Measurements from ENCODE around the gene CREG2. TPM values are rescaled to one million over a fixed set of nuclear protein-coding genes. Genes with fewer than 3 reads are reported as not detected.

The CREG2 gene
- polyA plus RNA-seq, 1 donor from 2014 or later, result 1.2 TPM

DNA sequence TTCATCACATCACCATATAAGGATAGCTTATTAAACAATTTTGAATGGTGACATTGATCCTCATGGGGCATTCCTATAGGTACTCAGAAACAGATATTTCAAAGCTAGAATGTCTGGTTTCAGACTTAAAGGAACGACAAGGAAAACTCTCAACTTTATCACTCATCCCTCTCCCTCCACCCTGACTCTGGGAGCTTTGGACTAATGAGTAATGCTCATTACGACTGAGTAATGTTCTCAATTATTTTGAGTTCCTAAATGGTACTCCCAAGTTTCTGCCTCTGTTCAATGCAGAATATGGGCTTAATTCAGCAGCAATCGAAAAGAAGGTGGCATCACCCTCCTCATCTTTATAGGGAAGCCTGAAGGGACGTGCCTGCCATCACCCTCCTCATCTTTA is 44.2 kb upstream of the CREG2 start:
- H3K9me3 ChIP-seq (ENCODE audit: low read length), result no peaks in the 10 kb centered on the region
- H3K9ac ChIP-seq (ENCODE audit: low read length), result no peak overlapping the region
- H3K27ac ChIP-seq (ENCODE audit: low read length), result no peak overlapping the region
- TF ChIP-seq, protein P1, sequence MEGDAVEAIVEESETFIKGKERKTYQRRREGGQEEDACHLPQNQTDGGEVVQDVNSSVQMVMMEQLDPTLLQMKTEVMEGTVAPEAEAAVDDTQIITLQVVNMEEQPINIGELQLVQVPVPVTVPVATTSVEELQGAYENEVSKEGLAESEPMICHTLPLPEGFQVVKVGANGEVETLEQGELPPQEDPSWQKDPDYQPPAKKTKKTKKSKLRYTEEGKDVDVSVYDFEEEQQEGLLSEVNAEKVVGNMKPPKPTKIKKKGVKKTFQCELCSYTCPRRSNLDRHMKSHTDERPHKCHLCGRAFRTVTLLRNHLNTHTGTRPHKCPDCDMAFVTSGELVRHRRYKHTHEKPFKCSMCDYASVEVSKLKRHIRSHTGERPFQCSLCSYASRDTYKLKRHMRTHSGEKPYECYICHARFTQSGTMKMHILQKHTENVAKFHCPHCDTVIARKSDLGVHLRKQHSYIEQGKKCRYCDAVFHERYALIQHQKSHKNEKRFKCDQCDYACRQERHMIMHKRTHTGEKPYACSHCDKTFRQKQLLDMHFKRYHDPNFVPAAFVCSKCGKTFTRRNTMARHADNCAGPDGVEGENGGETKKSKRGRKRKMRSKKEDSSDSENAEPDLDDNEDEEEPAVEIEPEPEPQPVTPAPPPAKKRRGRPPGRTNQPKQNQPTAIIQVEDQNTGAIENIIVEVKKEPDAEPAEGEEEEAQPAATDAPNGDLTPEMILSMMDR (IDR thresholded peaks at IDR 0.05; ENCODE audit: poor library complexity, severe bottlenecking), result no peak
- TF ChIP-seq MXI1 (conservative IDR thresholded peaks at IDR 0.05; ENCODE audit: poor library complexity, severe bottlenecking) (no peak), EZH2 (IDR thresholded peaks at IDR 0.05; ENCODE audit: borderline replicate concordance, insufficient read depth, low read length, poor library complexity, severe bottlenecking) (no peak), EP300 (conservative IDR thresholded peaks at IDR 0.05; ENCODE audit: poor library complexity, severe bottlenecking) (no peak), TAF1 (IDR thresholded peaks at IDR 0.05; ENCODE audit: low read depth) (no peak), RAD21 (conservative IDR thresholded peaks at IDR 0.05) (no peak)
- TF ChIP-seq, protein P2, sequence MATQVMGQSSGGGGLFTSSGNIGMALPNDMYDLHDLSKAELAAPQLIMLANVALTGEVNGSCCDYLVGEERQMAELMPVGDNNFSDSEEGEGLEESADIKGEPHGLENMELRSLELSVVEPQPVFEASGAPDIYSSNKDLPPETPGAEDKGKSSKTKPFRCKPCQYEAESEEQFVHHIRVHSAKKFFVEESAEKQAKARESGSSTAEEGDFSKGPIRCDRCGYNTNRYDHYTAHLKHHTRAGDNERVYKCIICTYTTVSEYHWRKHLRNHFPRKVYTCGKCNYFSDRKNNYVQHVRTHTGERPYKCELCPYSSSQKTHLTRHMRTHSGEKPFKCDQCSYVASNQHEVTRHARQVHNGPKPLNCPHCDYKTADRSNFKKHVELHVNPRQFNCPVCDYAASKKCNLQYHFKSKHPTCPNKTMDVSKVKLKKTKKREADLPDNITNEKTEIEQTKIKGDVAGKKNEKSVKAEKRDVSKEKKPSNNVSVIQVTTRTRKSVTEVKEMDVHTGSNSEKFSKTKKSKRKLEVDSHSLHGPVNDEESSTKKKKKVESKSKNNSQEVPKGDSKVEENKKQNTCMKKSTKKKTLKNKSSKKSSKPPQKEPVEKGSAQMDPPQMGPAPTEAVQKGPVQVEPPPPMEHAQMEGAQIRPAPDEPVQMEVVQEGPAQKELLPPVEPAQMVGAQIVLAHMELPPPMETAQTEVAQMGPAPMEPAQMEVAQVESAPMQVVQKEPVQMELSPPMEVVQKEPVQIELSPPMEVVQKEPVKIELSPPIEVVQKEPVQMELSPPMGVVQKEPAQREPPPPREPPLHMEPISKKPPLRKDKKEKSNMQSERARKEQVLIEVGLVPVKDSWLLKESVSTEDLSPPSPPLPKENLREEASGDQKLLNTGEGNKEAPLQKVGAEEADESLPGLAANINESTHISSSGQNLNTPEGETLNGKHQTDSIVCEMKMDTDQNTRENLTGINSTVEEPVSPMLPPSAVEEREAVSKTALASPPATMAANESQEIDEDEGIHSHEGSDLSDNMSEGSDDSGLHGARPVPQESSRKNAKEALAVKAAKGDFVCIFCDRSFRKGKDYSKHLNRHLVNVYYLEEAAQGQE (IDR thresholded peaks at IDR 0.05; ENCODE audit: borderline replicate concordance), result no peak
- no peak overlapping the region for H3K4me3 ChIP-seq (ENCODE audit: low read length)
- no peak overlapping the region for H2AFZ ChIP-seq (ENCODE audit: low read depth, low read length)
- H3K9me2 ChIP-seq (ENCODE audit: insufficient read depth, low read length), result no peaks in the 10 kb centered on the region
- H4K20me1 ChIP-seq (ENCODE audit: insufficient read depth), result no peaks in the 10 kb centered on the region
- no peak overlapping the region for H3K4me2 ChIP-seq (ENCODE audit: low read length)
- no peaks in the 10 kb centered on the region for H3K79me2 ChIP-seq (replicated peaks; ENCODE audit: insufficient read depth, low read length)
- no peaks in the 10 kb centered on the region for H3F3A ChIP-seq (ENCODE audit: insufficient read depth, low read length, poor library complexity, severe bottlenecking)
- H3K36me3 ChIP-seq (ENCODE audit: insufficient read depth, low read length), result no peaks in the 10 kb centered on the region
- no peaks in the 10 kb centered on the region for H3K27me3 ChIP-seq (ENCODE audit: insufficient read depth, low read depth, low read length)

DNA sequence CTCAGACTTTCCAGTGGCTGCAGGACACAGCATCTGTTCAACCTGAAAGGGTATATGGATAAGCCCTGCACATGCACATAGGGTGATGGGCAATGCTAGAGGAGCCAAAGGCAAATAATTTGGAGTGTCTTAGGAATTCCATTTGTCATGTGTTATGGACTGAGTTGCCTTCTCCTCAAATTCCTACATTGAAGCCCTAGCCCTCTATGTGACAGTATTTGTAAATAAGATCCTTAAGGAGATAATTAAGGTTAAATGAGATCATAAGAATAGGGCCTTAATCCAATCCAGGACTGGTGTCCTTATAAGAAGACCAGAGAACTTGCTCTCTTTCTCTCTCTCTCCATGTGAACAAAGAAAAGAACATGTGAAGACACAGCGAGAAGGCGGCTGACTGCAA is 42.9 kb upstream of the CREG2 start:
- Histone ChIP-seq H2AFZ (ENCODE audit: low read depth, low read length) (no peak overlapping the region), H3K9me2 (ENCODE audit: insufficient read depth, low read length) (no peaks in the 10 kb centered on the region), H3K36me3 (ENCODE audit: insufficient read depth, low read length) (no peaks in the 10 kb centered on the region), H3K79me2 (replicated peaks; ENCODE audit: insufficient read depth, low read length) (no peaks in the 10 kb centered on the region), H3K4me3 (ENCODE audit: low read length) (no peak overlapping the region), H3K27me3 (ENCODE audit: insufficient read depth, low read depth, low read length) (no peaks in the 10 kb centered on the region), H3F3A (ENCODE audit: insufficient read depth, low read length, poor library complexity, severe bottlenecking) (no peaks in the 10 kb centered on the region), H4K20me1 (ENCODE audit: insufficient read depth) (no peaks in the 10 kb centered on the region), H3K27ac (ENCODE audit: low read length) (no peak overlapping the region), H3K4me2 (ENCODE audit: low read length) (no peak overlapping the region), H3K9me3 (ENCODE audit: low read length) (no peaks in the 10 kb centered on the region), H3K9ac (ENCODE audit: low read length) (no peak overlapping the region)
- no peak for TF ChIP-seq MXI1 (conservative IDR thresholded peaks at IDR 0.05; ENCODE audit: poor library complexity, severe bottlenecking)
- TF ChIP-seq RAD21 (conservative IDR thresholded peaks at IDR 0.05), result no peak
- no peak for TF ChIP-seq POLR2AphosphoS5 (IDR thresholded peaks at IDR 0.05)
- TF ChIP-seq, protein P1 (IDR thresholded peaks at IDR 0.05; ENCODE audit: poor library complexity, severe bottlenecking), result no peak
- no peak for TF ChIP-seq EZH2 (IDR thresholded peaks at IDR 0.05; ENCODE audit: borderline replicate concordance, insufficient read depth, low read length, poor library complexity, severe bottlenecking)
- TF ChIP-seq SMC3 (conservative IDR thresholded peaks at IDR 0.05; ENCODE audit: poor library complexity), result no peak
- TF ChIP-seq, protein P2 (IDR thresholded peaks at IDR 0.05; ENCODE audit: borderline replicate concordance), result no peak
- no peak for TF ChIP-seq EP300 (conservative IDR thresholded peaks at IDR 0.05; ENCODE audit: poor library complexity, severe bottlenecking)
- no peak for TF ChIP-seq TAF1 (IDR thresholded peaks at IDR 0.05; ENCODE audit: low read depth)

All from neural cell (in vitro differentiated cells).